Suprapubic skin (tissue), 4 donors: ENCODE results near the gene SHE. TPM values are rescaled to one million over a fixed set of nuclear protein-coding genes. Genes with fewer than 3 reads are reported as not detected.

ENCODE experiments used
- DNase-seq, 2 donors: peaks; one replicate each; pipeline ENCODE4 v3.0.0-alpha.2; 2019; ENCODE audit warnings: low spot score in 2 of 2
- H3K27ac ChIP-seq: fragments of 200-600 bp; sonication (generic); one replicate; pipeline ENCODE4 v1.5.1; 2019
- H3K27me3 ChIP-seq: fragments of 200-600 bp; sonication (generic); one replicate; pipeline ENCODE4 v1.5.1; 2019
- H3K36me3 ChIP-seq: fragments of 200-600 bp; sonication (generic); one replicate; pipeline ENCODE4 v1.5.1; 2019
- H3K4me1 ChIP-seq: fragments of 200-600 bp; sonication (generic); one replicate; pipeline ENCODE4 v1.5.1; 2019
- H3K4me3 ChIP-seq: fragments of 200-600 bp; sonication (generic); one replicate; pipeline ENCODE4 v1.5.1; 2019; ENCODE audit warnings: mild to moderate bottlenecking
- H3K9me3 ChIP-seq: fragments of 200-600 bp; sonication (generic); one replicate; pipeline ENCODE4 v1.5.1; 2019
- EP300 ChIP-seq: sonication (generic); formaldehyde crosslinking; IDR thresholded peaks from one replicate; pipeline ENCODE4 v1.6.1; 2017; ENCODE audit warnings: antibody characterized with exemption
- POLR2A ChIP-seq, 2 donors: fragments of 450-650 bp; IDR thresholded peaks; one replicate each; pipeline ENCODE4 v1.6.1; 2017; ENCODE audit warnings: antibody characterized with exemption in 2 of 2, mild to moderate bottlenecking in 2 of 2, moderate library complexity in 2 of 2
- POLR2AphosphoS5 ChIP-seq, 3 donors: sonication (generic); formaldehyde crosslinking; IDR thresholded peaks; one replicate each; pipeline ENCODE4 v1.6.1; 2017; ENCODE audit warnings: antibody characterized with exemption in 3 of 3
- WGBS: methylation state at CpG from one replicate; pipeline ENCODE4 v1.1.5; 2018; 5-methylcytosine and 5-hydroxymethylcytosine counted together
- total RNA-seq, 4 donors: library from RNA; depleted of rRNA; stranded (reverse); fragments of >200 nt; gene quantifications; one replicate each; pipeline ENCODE4 v1.1.0, GENCODE V29; 2016
- TF ChIP-seq, protein P1 (sequence below), 2 donors: fragments of 200-600 bp in 1 of 2; fragments of 450-650 bp in 1 of 2; sonication (generic) in 1 of 2; IDR thresholded peaks; one replicate each; pipeline ENCODE4 v1.5.1; 2016 to 2019; ENCODE audit warnings: antibody characterized with exemption in 2 of 2, mild to moderate bottlenecking in 1 of 2, moderate library complexity in 1 of 2

SHE gene
- total RNA-seq, 4 donors from 2014 or later: 2.0 to 7.3 (median 4.8) TPM

DNA sequence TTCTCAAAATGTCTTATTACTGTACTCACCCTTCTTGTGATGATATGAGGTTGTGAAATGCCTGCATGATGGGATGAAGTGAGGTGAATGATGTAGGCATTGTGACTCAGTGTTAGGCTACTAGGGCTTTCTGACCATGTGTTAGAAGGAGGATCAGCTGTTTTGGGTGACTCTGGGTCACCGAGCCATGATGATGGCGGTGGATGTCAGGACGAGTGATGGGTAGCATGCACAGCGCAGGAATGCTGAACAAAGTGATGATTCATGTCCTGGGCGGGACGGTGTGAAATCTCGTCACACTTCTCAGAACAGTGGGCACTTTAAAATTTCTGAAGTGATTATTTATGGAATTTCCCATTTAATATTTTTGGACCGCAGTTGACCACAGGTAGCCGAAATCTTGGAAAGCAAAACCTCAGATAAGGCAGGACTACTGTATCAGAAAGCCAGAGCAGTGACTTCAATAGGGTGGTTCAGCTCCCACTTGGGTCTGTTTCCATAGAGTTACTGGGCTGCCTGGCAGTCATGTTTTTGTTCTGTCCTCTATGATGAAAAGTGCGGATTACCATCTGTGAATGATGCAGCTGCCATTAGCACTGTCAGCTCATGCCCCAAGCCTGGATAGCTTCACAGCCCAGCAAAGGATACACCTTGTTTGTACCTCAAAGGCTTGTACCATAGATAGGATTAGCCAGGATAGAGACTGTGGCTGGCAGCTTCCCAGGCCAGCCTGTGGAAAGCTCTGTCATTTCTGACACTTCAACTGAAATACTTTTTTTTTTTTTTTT lies 70.4 kb downstream of the SHE start:
- Histone ChIP-seq H3K27me3 (no peaks in the 10 kb centered on the region), H3K9me3 (no peaks in the 10 kb centered on the region), H3K4me1 (peaks cover 95% of the 10 kb centered on the region), H3K27ac (peak overlapping the region; percentile 84), H3K36me3 (peaks cover 3% of the 10 kb centered on the region), H3K4me3 (no peak overlapping the region)
- no peak for TF ChIP-seq POLR2A (IDR thresholded peaks at IDR 0.05)
- TF ChIP-seq EP300: peak; percentile 27
- TF ChIP-seq, protein P1, sequence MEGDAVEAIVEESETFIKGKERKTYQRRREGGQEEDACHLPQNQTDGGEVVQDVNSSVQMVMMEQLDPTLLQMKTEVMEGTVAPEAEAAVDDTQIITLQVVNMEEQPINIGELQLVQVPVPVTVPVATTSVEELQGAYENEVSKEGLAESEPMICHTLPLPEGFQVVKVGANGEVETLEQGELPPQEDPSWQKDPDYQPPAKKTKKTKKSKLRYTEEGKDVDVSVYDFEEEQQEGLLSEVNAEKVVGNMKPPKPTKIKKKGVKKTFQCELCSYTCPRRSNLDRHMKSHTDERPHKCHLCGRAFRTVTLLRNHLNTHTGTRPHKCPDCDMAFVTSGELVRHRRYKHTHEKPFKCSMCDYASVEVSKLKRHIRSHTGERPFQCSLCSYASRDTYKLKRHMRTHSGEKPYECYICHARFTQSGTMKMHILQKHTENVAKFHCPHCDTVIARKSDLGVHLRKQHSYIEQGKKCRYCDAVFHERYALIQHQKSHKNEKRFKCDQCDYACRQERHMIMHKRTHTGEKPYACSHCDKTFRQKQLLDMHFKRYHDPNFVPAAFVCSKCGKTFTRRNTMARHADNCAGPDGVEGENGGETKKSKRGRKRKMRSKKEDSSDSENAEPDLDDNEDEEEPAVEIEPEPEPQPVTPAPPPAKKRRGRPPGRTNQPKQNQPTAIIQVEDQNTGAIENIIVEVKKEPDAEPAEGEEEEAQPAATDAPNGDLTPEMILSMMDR (IDR thresholded peaks at IDR 0.05): no peak
- TF ChIP-seq POLR2AphosphoS5 (IDR thresholded peaks at IDR 0.05): peak in 2 of 3 donors; percentile 74 to 94
- WGBS: 68% methylated on average over 10 of the region's 10 CpGs
- DNase-seq: peak in 1 of 2 donors; percentile 83

DNA sequence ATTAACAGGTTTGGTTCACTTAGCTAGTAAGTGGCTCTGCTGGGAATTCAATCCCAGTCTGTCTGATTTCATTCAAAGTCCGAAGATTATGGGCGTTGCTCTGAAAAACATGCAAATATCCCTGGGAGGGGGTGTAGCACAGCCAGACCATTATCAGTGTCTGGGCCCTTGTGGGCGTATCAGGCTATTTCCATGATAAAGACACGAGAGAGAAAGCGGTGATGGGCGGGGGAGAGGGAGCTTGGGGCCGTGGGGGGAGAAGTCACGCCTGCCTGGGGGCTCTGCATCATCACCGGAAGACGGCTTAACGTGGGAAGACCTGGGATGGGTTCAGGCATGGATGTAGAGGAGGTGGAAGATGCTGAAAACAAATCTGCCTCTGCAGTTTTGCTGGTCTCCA lies 71.3 kb downstream of the SHE start:
- Histone ChIP-seq H3K36me3 (peaks cover 2% of the 10 kb centered on the region), H3K4me3 (no peak overlapping the region), H3K27me3 (no peaks in the 10 kb centered on the region), H3K4me1 (peaks cover 89% of the 10 kb centered on the region), H3K9me3 (no peaks in the 10 kb centered on the region), H3K27ac (no peak overlapping the region)
- TF ChIP-seq, protein P1 (IDR thresholded peaks at IDR 0.05): no peak
- TF ChIP-seq EP300: no peak
- no peak for TF ChIP-seq POLR2A (IDR thresholded peaks at IDR 0.05)
- TF ChIP-seq POLR2AphosphoS5 (IDR thresholded peaks at IDR 0.05): no peak
- 46% methylated on average over 11 of the region's 11 CpGs for WGBS
- no peak for DNase-seq

DNA sequence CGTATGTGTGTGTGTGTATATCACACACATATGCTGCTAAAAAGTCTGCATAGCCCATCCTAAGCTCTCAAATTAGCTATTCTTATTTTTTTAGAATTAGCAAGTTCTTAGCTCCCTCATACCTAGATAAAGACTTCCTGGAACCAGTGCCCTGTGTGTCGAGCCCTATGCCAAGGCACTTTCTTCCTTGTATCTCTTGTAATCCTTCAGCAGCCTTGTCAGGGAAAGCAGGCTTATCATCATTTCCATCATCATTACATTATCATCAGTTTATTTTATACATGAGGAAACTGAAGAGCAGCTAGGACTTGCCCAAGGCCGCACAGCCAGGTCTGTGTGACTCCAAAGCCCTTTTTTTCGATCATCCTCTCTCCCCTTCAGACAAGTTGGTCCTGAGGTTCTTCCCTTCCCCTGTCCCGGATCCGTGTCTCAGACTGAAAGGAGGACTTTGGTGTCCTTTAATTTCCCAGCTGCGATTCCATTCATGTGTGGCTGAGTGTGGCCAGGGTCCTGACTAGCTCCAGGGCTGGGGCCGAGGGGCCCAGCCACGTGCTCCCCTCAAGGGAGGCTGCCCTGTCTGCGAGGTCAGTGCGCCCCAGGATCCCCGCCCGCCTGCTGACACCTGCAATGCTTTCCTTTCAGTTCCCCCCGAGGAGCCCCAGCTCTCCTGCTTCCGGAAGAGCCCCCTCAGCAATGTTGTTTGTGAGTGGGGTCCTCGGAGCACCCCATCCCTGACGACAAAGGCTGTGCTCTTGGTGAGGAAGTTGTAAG lies 72.2 kb downstream of the SHE start:
- no peak overlapping the region for H3K27ac ChIP-seq
- no peak for DNase-seq
- no peak for TF ChIP-seq POLR2A (IDR thresholded peaks at IDR 0.05)
- TF ChIP-seq EP300: no peak
- H3K9me3 ChIP-seq: no peaks in the 10 kb centered on the region
- H3K27me3 ChIP-seq: no peaks in the 10 kb centered on the region
- H3K36me3 ChIP-seq: no peaks in the 10 kb centered on the region
- no peak overlapping the region for H3K4me3 ChIP-seq
- peaks cover 82% of the 10 kb centered on the region for H3K4me1 ChIP-seq
- 71% methylated on average over 16 of the region's 17 CpGs for whole genome bisulfite sequencing

Other genes with a start within 250 kb of the SHE start
- 10 to 100 TPM; 66.0 to 88.3 (median 78.4) TPM for gene HAX1, start 229.8 kb downstream of the SHE start, total RNA-seq
- under 1 TPM in 1 of 4 donors, not detected in 3; 0.26 TPM for gene AQP10, start 181.3 kb downstream of the SHE start, total RNA-seq
- 10 to 100 TPM; 14.4 to 34.4 (median 22.0) TPM for gene ATP8B2, start 176.9 kb downstream of the SHE start, total RNA-seq
- gene IL6R, start 97.1 kb downstream of the SHE start, total RNA-seq: 10 to 100 TPM; 16.1 to 22.9 (median 20.8) TPM
- 1 to 10 TPM in 3 of 4 donors, under 1 TPM in 1; 0.72 to 2.6 (median 2.0) TPM for gene TDRD10, start 193 bp downstream of the SHE start, total RNA-seq
- 10 to 100 TPM; 30.6 to 60.2 (median 32.0) TPM for gene UBE2Q1, start 56.2 kb upstream of the SHE start, total RNA-seq
- gene CHRNB2, start 65.4 kb upstream of the SHE start, total RNA-seq: under 1 TPM; 0.26 to 0.83 (median 0.33) TPM
- gene ADAR, start 105.8 kb upstream of the SHE start, total RNA-seq: 100 to 1,000 TPM in 2 of 4 donors, 10 to 100 TPM in 2; 73.7 to 107 (median 93.2) TPM